GM12878 (cell line): ENCODE results near the gene SNAP91. TPM values are rescaled to one million over a fixed set of nuclear protein-coding genes. Genes with fewer than 3 reads are reported as not detected.

ENCODE experiments used
- CTCF ChIP-seq, 3 experiments: IDR thresholded peaks in 2 of 3; conservative IDR thresholded peaks in 1 of 3; 2 replicates each; pipeline ENCODE4 v1.5.1; 2011; ENCODE audit warnings: low read depth in 3 of 3, low read length in 3 of 3, mild to moderate bottlenecking in 3 of 3, control low read depth in 2 of 3, moderate library complexity in 2 of 3, inconsistent platforms in 1 of 3, mixed read lengths in 1 of 3; ENCODE audit not compliant: control insufficient read depth in 2 of 3, insufficient read depth in 1 of 3; ENCODE audit errors: extremely low read depth in 1 of 3
- E2F4 ChIP-seq: IDR thresholded peaks from 2 replicates; pipeline ENCODE4 v1.6.1; 2012; ENCODE audit warnings: low read depth, low read length, improper control_type of control experiment
- POLR2AphosphoS2 ChIP-seq: IDR thresholded peaks from 2 replicates; pipeline ENCODE4 v1.6.1; 2011; ENCODE audit warnings: low read depth, mild to moderate bottlenecking, low read length, improper control_type of control experiment, moderate library complexity
- ZNF274 ChIP-seq: IDR thresholded peaks from one replicate; pipeline ENCODE4 v1.8.0; 2011; ENCODE audit not compliant: insufficient read length, insufficient read depth
- ZNF687 ChIP-seq: fragments of 450-650 bp; IDR thresholded peaks from 2 replicates; pipeline ENCODE4 v1.6.1; 2017; ENCODE audit warnings: mild to moderate bottlenecking, moderate library complexity
- polyA plus RNA-seq, 11 experiments: library from polyadenylated mRNA; depleted of rRNA in 4 of 11; unstranded in 6 of 11; stranded (reverse) in 5 of 11; fragments of >200 nt; fragmentation: Nextera tagmentation in 4 of 11; fragmentation: Illumina TruSeq in 1 of 11; extraction: Ambion mirVana in 4 of 11; extraction: Trizol in 1 of 11; gene quantifications; 1 replicate in 1 of 11; 2 replicates in 10 of 11; pipeline versions ENCODE4 v1.2.1 to v1.2.3, GENCODE V29; 2011 to 2016; ENCODE audit warnings: inconsistent platforms in 2 of 11, missing spikeins in 2 of 11, low read depth in 1 of 11
- total RNA-seq, 4 experiments: library from RNA; depleted of rRNA in 3 of 4; stranded (reverse); fragments of >200 nt in 3 of 4; fragmentation: Illumina TruSeq in 1 of 4; extraction: Trizol in 1 of 4; gene quantifications; 2 replicates each; pipeline versions ENCODE4 v1.2.1 to v1.2.3, GENCODE V29; 2013 to 2021

The SNAP91 gene
- total and polyA plus RNA-seq, 10 of the 15 experiments (the other 5 are each of a cell fraction or from before 2014, with no cell fraction given), result 0.01 to 0.49 (median 0.12) TPM; not detected in 2

GRCh38 chr6:83514866-83515466 is 193.9 kb downstream of the SNAP91 start (continued):
- TF ChIP-seq E2F4 (no peak), ZNF687 (no peak), ZNF274 (no peak), CTCF (IDR thresholded peaks at IDR 0.05 in 2 of 3, conservative IDR thresholded peaks at IDR 0.05 in 1 of 3; ENCODE audit: control insufficient read depth in 2 of 3, extremely low read depth in 1 of 3, insufficient read depth in 1 of 3, low read depth in 3 of 3, low read length in 3 of 3) (peak; percentile 72 to 82 (median 76)), POLR2AphosphoS2 (no peak)
